Stimulated activated CD8-positive, alpha-beta memory T cell treated with anti-CD3 and anti-CD28 coated beads, Interleukin-15, amount 100 ng/mL, for 24 hours (primary cell): Measurements from ENCODE around the gene CBS.
"Not testable (repeated sequence)": the region's sequence is repeated elsewhere in the genome, so short reads cannot be mapped to it uniquely, and the experiment has no call there.

ENCODE experiments used
- DNase-seq: peaks from one replicate; pipeline ENCODE4 v3.0.0-alpha.2; 2020; ENCODE audit warnings: low read depth

The CBS gene

DNA sequence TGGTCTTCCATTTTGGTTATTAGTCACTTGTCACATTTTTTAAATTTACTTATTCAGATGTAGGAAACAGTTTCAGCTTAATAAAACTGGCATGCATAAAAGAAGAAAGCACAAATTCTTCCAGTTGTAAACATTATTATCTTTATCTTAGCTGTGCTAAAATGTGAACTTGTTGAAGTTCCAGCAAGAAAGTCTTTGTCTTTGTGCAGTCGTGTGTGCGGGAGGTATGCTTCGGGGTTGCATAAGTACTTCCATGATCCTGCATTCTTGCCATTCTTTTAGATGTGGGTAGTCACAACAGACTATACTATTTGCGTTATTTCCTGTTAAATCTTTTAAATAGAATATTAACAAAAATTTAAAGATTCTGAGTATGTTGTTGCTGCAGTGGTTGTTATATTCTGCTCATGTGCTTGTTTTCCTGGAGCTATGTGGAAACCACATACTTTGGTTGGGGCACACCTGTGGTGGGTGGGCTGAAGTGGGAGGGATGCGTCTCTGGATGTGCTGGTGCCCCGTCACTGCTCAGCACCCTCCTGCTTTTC is 49.9 kb downstream of the CBS start:
- no peak for DNase-seq

- no peak for DNase-seq
Observed at GRCh38 chr21:43024439-43025136, 51.0 kb downstream of the CBS start.

- DNase-seq, result no peak
Observed at GRCh38 chr21:43023175-43023574, 52.5 kb downstream of the CBS start.

- DNase-seq, result no peak
Observed at GRCh38 chr21:43021756-43022600, 53.7 kb downstream of the CBS start.

GRCh38 chr21:43021191-43021590 is 54.4 kb downstream of the CBS start:
- no peak for DNase-seq

GRCh38 chr21:43020771-43021170 is 54.9 kb downstream of the CBS start:
- no peak for DNase-seq

- DNase-seq, result no peak
Observed at GRCh38 chr21:43020177-43020576, 55.5 kb downstream of the CBS start.

DNA sequence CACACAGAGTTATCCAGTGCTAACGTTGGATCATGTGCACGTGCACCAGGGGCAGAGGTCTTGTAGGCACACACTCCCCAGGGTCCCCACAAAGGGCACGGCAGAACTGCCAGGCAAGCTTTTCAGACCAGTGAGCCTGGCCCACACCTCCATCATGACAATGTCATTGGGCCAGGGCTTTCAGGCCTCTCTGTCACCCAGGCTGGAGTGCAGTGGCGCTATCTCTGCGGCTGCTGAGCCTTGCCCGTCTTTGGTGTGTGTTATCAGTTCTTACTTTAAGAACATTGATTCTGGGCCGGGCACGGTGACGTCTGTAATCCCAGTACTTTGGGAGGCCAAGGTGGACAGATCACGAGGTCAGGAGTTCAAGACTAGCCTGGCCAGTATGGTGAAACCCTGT is 57.1 kb downstream of the CBS start:
- no peak for DNase-seq

- DNase-seq, result no peak
Observed at GRCh38 chr21:43016728-43017127, 58.9 kb downstream of the CBS start.

DNA sequence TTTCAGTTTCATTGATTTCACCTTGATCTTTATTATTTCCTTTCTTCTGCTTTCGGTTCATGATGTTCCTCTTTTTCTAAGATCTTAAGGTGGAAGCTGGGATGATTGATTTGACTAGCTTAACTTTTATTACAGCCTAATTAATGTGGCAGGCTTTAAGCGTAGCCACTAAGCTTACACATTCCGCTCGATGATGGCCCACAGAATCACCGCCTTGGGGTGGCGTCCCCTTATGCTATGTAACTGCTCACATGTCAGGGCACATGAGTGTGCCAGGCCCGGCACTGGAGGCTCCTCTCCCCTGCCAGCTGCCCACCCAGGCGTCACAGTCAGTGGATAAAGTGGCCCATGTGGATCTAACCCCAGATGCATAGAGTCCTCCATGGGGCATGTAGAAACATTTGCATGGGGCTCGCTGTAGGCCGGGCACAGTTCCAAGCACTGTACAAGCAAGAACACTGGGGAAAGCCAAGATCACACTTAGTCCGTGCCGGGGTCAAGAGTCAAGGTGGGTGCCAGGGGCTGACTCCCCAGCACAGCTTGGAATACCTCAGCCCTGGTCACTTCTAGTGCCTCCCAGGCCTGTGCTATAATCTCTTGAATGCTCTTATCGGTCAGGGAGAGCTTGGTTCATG is 59.6 kb downstream of the CBS start:
- no peak for DNase-seq

DNA sequence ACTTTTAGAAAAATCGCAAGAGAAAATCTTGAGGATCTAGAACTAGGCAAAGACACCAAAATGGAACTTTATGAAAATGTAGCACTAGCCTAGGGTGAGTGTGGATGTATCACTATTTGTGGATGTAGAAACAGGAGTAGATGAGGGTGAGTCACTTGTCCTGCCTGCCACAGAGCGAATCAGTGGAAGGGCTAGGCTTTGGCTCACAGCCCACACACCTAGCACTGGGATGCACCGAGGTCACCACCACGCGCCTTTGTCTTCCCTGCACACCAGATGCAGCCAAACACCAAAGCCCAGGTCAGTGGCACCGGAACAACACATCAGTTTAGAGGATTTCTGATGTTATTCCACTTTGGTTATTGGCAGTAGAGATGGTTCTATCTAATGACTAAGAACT is 63.0 kb downstream of the CBS start:
- no peak for DNase-seq

GRCh38 chr21:43006874-43007208 is 68.8 kb downstream of the CBS start:
- no peak for DNase-seq

GRCh38 chr21:43006051-43006873 is 69.4 kb downstream of the CBS start:
- DNase-seq, result not testable (repeated sequence)

- no peak for DNase-seq
Observed at GRCh38 chr21:43005635-43006034, 70.0 kb downstream of the CBS start.

DNA sequence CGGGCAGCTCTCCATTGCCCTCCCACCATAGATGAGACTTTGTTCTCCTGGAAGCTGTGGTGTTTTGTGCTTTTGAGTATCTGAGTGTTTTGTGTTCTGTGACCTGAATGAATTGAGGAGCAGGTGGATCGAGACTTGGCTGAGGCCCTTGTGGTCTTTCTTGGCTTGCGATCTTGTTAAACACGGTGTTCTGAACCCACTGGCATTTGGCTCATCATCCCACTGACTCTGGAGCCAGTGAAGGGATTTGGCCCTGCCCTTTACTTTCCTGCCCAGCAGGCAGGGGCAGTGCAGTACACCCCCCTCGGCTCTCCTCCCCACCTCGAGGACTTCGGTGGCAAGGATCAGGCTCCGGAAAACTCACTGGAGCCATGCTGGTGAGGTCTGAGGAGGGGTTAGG is 70.7 kb downstream of the CBS start:
- DNase-seq, result no peak
